Cardiac muscle cell (in vitro differentiated cells and primary cell): Measurements from ENCODE around the gene UNC13A. TPM values are rescaled to one million over a fixed set of nuclear protein-coding genes. Genes with fewer than 3 reads are reported as not detected.

ENCODE experiments used
- DNase-seq, 2 donors: peaks; one replicate each; pipeline versions ENCODE4 v3.0.0 to v3.0.0-alpha.2; 2010 to 2017; ENCODE audit warnings: low read depth in 1 of 2, low spot score in 1 of 2
- H3K27ac ChIP-seq: fragments of 200-600 bp; sonication (generic); 2 replicates; pipeline ENCODE4 v1.5.1; 2016
- H3K27me3 ChIP-seq: fragments of 200-600 bp; sonication (generic); 2 replicates; pipeline ENCODE4 v1.6.0; 2016; ENCODE audit warnings: control low read depth
- H3K36me3 ChIP-seq: fragments of 200-600 bp; sonication (generic); 2 replicates; pipeline ENCODE4 v1.5.1; 2016; ENCODE audit warnings: control low read depth
- H3K4me1 ChIP-seq: fragments of 200-600 bp; sonication (generic); 2 replicates; pipeline ENCODE4 v1.8.1; 2017; ENCODE audit warnings: low read depth, mild to moderate bottlenecking, mixed run types
- H3K4me3 ChIP-seq: fragments of 200-600 bp; sonication (generic); 2 replicates; pipeline ENCODE4 v1.5.1; 2016; ENCODE audit warnings: mild to moderate bottlenecking
- H3K9me3 ChIP-seq: fragments of 200-600 bp; sonication (generic); 2 replicates; pipeline ENCODE4 v1.5.1; 2017; ENCODE audit warnings: low read depth, mild to moderate bottlenecking, control low read depth
- CTCF ChIP-seq: IDR thresholded peaks from 2 replicates; pipeline ENCODE4 v1.5.1; 2012; ENCODE audit warnings: low read depth, mild to moderate bottlenecking, low read length
- polyA plus RNA-seq: library from polyadenylated mRNA; unstranded; fragments of >200 nt; fragmentation: Nextera tagmentation; extraction: Ambion mirVana; gene quantifications from 2 replicates; pipeline ENCODE4 v1.2.1, GENCODE V29; 2016
- total RNA-seq: library from RNA; depleted of rRNA; stranded (reverse); fragments of >200 nt; gene quantifications from 2 replicates; pipeline ENCODE4 v1.2.3, GENCODE V29; 2016

UNC13A gene
- total RNA-seq (0.21 and 0.54 TPM in 2 replicates), polyA plus RNA-seq (0.31 and 0.74 TPM in 2 replicates)

GRCh38 chr19:17687857-17688784, at the start of gene UNC13A:
Gene UNC13A, minus strand, starts transcription at chr19:17688354. Its CDS starts 155 bp downstream, at chr19:17688199.
- Histone ChIP-seq H3K9me3 (no peaks in the 10 kb centered on the region), H3K27me3 (peaks cover 29% of the 10 kb centered on the region), H3K36me3 (no peaks in the 10 kb centered on the region), H3K4me1 (no peaks in the 10 kb centered on the region), H3K27ac (no peak within 1 kb of the TSS), H3K4me3 (peak within 1 kb of the TSS; percentile 19)
- peak; percentile 59 to 86 for DNase-seq
- TF ChIP-seq CTCF = no peak

GRCh38 chr19:17737690-17738153, 49.6 kb upstream of the UNC13A start:
- Histone ChIP-seq H3K9me3 (no peaks in the 10 kb centered on the region), H3K27ac (no peak overlapping the region), H3K27me3 (no peaks in the 10 kb centered on the region), H3K36me3 (peaks cover 4% of the 10 kb centered on the region), H3K4me1 (no peaks in the 10 kb centered on the region), H3K4me3 (no peak overlapping the region)
- no peak for TF ChIP-seq CTCF
- no peak for DNase-seq

GRCh38 chr19:17735410-17735809, 47.3 kb upstream of the UNC13A start:
- Histone ChIP-seq H3K4me3 (no peak overlapping the region), H3K27ac (no peak overlapping the region), H3K36me3 (peaks cover 4% of the 10 kb centered on the region), H3K4me1 (no peaks in the 10 kb centered on the region), H3K27me3 (no peaks in the 10 kb centered on the region), H3K9me3 (no peaks in the 10 kb centered on the region)
- TF ChIP-seq CTCF = no peak
- DNase-seq = no peak

GRCh38 chr19:17734146-17734545, 46.0 kb upstream of the UNC13A start:
- Histone ChIP-seq H3K9me3 (no peaks in the 10 kb centered on the region), H3K27me3 (no peaks in the 10 kb centered on the region), H3K4me3 (no peak overlapping the region), H3K27ac (no peak overlapping the region), H3K4me1 (no peaks in the 10 kb centered on the region), H3K36me3 (peaks cover 4% of the 10 kb centered on the region)
- TF ChIP-seq CTCF = no peak
- no peak for DNase-seq

- no peak overlapping the region for H3K27ac ChIP-seq
- H3K9me3 ChIP-seq = no peaks in the 10 kb centered on the region
- H3K4me3 ChIP-seq = no peak overlapping the region
- peaks cover 4% of the 10 kb centered on the region for H3K36me3 ChIP-seq
- no peak for DNase-seq
- no peak for TF ChIP-seq CTCF
- no peaks in the 10 kb centered on the region for H3K27me3 ChIP-seq
- no peaks in the 10 kb centered on the region for H3K4me1 ChIP-seq
These were observed 45.0 kb upstream of the UNC13A start for GRCh38 chr19:17733127-17733526.
